H1 (cell line): Measurements from ENCODE around the gene IBSP.

ENCODE experiments used
- ATF3 ChIP-seq: IDR thresholded peaks from 2 replicates; pipeline ENCODE4 v1.6.1; 2011; ENCODE audit warnings: low read depth, mild to moderate bottlenecking, low read length; ENCODE audit not compliant: insufficient read depth
- CBX5 ChIP-seq: fragments of 300-800, 300-1000 bp; sonication (generic); IDR thresholded peaks from 2 replicates; pipeline ENCODE4 v1.7.1; 2016; ENCODE audit warnings: antibody characterized with exemption, low read length, low read depth
- CEBPB ChIP-seq: IDR thresholded peaks from 2 replicates; pipeline ENCODE4 v1.6.1; 2012; ENCODE audit warnings: low read depth, low read length
- CTCF ChIP-seq, 3 experiments: IDR thresholded peaks; 1 replicate in 2 of 3; 2 replicates in 1 of 3; pipeline versions ENCODE4 v1.5.1 to v1.6.1; 2011; ENCODE audit warnings: low read length in 3 of 3, mild to moderate bottlenecking in 3 of 3, inconsistent platforms in 2 of 3, low read depth in 1 of 3, moderate library complexity in 1 of 3; ENCODE audit not compliant: insufficient read depth in 1 of 3; ENCODE audit errors: control extremely low read depth in 1 of 3
- EP300 ChIP-seq, 2 experiments: IDR thresholded peaks; 1 replicate in 1 of 2; 2 replicates in 1 of 2; pipeline ENCODE4 v1.6.1; 2011 to 2012; ENCODE audit warnings: low read depth in 2 of 2, low read length in 2 of 2, mild to moderate bottlenecking in 2 of 2, borderline replicate concordance in 1 of 2, inconsistent platforms in 1 of 2, moderate library complexity in 1 of 2
- POLR2A ChIP-seq, 2 experiments: IDR thresholded peaks; 1 replicate in 1 of 2; 2 replicates in 1 of 2; pipeline ENCODE4 v1.6.1; 2011; ENCODE audit warnings: low read depth in 2 of 2, low read length in 2 of 2, mild to moderate bottlenecking in 2 of 2; ENCODE audit errors: control extremely low read depth in 1 of 2
- RFX5 ChIP-seq: IDR thresholded peaks from 2 replicates; pipeline ENCODE4 v1.6.1; 2011; ENCODE audit warnings: low read depth, low read length, improper control_type of control experiment, borderline replicate concordance

GRCh38 chr4:87783781-87784180 lies 15.6 kb upstream of the IBSP start:
- TF ChIP-seq CTCF (IDR thresholded peaks at IDR 0.05; ENCODE audit: control extremely low read depth in 1 of 3, insufficient read depth in 1 of 3, low read depth in 1 of 3, low read length in 3 of 3) (no peak), CEBPB (no peak), EP300 (IDR thresholded peaks at IDR 0.05; ENCODE audit: borderline replicate concordance in 1 of 2, low read depth in 2 of 2, low read length in 2 of 2) (no peak), RFX5 (no peak), POLR2A (IDR thresholded peaks at IDR 0.05; ENCODE audit: control extremely low read depth in 1 of 2, low read depth in 2 of 2, low read length in 2 of 2) (no peak), ATF3 (no peak), CBX5 (no peak)
